Activated CD4-positive, alpha-beta T cell treated with anti-CD3 and anti-CD28 coated beads for 36 hours (primary cell): Measurements from ENCODE around the gene MCU. TPM values are rescaled to one million over a fixed set of nuclear protein-coding genes. Genes with fewer than 3 reads are reported as not detected.
"Not testable (repeated sequence)": the region's sequence is repeated elsewhere in the genome, so short reads cannot be mapped to it uniquely, and the experiment has no call there.

ENCODE experiments used
- ATAC-seq: fragments of 200-7000 bp; cut with Tn5 transposase; one replicate; pipeline ENCODE4 v1.10.0; 2021; ENCODE audit warnings: mild to moderate bottlenecking, moderate library complexity
- CTCF ChIA-PET: fragments of 350-600 bp; sonication (Branson Sonifier 250); formaldehyde crosslinking; loops from one replicate; lab custom pipeline; 2021; ENCODE audit warnings: antibody characterized with exemption; lab: Charles Lee
- POLR2A ChIA-PET: fragments of 350-600 bp; sonication (Branson Sonifier 250); formaldehyde crosslinking; loops from one replicate; lab custom pipeline; 2021; ENCODE audit warnings: antibody characterized with exemption, inconsistent platforms; lab: Charles Lee
- DNase-seq: peaks from one replicate; pipeline ENCODE4 v3.0.0-alpha.2; 2020
- H3K27ac Mint-ChIP-seq: one replicate; pipeline ENCODE4 v1.8.0; 2021; ENCODE audit warnings: mixed read lengths
- H3K27me3 Mint-ChIP-seq: one replicate; pipeline ENCODE4 v1.8.0; 2021; ENCODE audit warnings: mixed read lengths
- H3K36me3 Mint-ChIP-seq: one replicate; pipeline ENCODE4 v1.8.0; 2021; ENCODE audit warnings: low read depth, mixed read lengths
- H3K4me1 Mint-ChIP-seq: one replicate; pipeline ENCODE4 v1.8.0; 2021; ENCODE audit warnings: mixed read lengths
- H3K4me3 Mint-ChIP-seq: one replicate; pipeline ENCODE4 v1.8.0; 2021; ENCODE audit warnings: mild to moderate bottlenecking, moderate library complexity, mixed read lengths
- H3K9me3 Mint-ChIP-seq: one replicate; pipeline ENCODE4 v1.8.0; 2021; ENCODE audit warnings: low read depth, mixed read lengths
- intact Hi-C, 2 experiments: fragments of 100-400 bp; cut with DNase I in 1 of 2; cut with micrococcal nuclease in 1 of 2; formaldehyde crosslinking; loops; one replicate each; pipeline versions ENCODE4 v1.14.2 to v1.15.1; 2022 to 2024; cut with DNase I, micrococcal nuclease
- total RNA-seq, 2 experiments: library from RNA; stranded (reverse); gene quantifications; one replicate each; pipeline ENCODE4 v1.2.3, GENCODE V29; 2021

MCU gene, protein sequence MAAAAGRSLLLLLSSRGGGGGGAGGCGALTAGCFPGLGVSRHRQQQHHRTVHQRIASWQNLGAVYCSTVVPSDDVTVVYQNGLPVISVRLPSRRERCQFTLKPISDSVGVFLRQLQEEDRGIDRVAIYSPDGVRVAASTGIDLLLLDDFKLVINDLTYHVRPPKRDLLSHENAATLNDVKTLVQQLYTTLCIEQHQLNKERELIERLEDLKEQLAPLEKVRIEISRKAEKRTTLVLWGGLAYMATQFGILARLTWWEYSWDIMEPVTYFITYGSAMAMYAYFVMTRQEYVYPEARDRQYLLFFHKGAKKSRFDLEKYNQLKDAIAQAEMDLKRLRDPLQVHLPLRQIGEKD
- total RNA-seq: 10 to 100 TPM; 15.1 to 16.0 TPM

DNA sequence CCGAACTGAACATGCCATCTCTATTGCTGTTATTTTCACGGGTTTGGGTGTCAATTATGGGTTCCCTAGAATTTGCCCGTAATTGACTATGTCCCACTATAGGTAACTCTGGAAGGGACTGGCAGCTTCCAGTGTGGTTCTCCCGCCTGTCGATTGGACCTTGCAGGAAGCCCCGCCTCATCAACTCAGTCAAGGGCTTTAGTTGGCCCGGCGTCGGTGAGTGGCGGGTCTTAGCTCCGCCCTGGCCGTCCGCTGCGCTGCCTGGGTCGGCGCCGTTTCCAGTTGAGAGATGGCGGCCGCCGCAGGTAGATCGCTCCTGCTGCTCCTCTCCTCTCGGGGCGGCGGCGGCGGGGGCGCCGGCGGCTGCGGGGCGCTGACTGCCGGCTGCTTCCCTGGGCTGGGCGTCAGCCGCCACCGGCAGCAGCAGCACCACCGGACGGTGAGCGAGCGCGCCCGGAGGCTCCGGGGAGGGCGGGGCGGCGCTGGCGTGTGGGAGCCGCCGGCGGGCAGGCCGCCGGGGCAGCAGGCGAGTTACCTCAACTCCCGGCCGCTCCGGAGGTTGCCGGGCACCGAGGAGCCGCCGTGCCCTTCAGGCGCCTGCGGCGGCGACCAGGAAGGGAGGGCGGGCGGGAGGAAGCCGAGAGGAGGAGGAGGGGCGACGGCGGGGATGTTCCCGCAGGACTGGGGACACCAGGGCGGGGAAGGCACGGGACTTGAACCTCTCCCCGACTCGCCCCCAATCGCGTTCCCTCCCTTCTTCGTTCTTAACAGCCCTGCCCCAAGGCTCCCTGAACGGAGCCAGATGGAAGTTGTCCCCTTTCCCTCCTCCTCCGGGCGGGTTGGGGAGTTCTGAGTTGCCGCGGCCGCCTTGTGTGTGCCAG is at the start of gene MCU:
MCU (plus strand) TSS at position 281 of the 881 bp plus-strand sequence; CDS start at position 290, 9 bp downstream.
- Mint-ChIP-seq H3K4me1 (peaks cover 40% of the 10 kb centered on the region), H3K27ac (peak within 1 kb of the TSS; percentile 75), H3K9me3 (no peaks in the 10 kb centered on the region), H3K36me3 (no peaks in the 10 kb centered on the region), H3K27me3 (no peaks in the 10 kb centered on the region), H3K4me3 (peak within 1 kb of the TSS; percentile 77)
- intact Hi-C loops: loop anchor here (1.0 to 10.0 kb wide), 15 partner anchors 65 to 805 kb away; partner anchors contain the start of genes MICU1 (in 2 of the 2), ANAPC16 (in 1 of the 2), ASCC1 (in 1 of the 2) and DNAJB12 (in 1 of the 2)
- CTCF ChIA-PET: interaction anchor here (0.6 to 1.4 kb wide), 6 partner anchors 10 to 120 kb away, joined by 3 to 4 read pairs (median 3); partner anchors contain the start of gene MICU1
- peak; percentile 98 for ATAC-seq
- POLR2A ChIA-PET: interaction anchor here (0.5 to 1.0 kb wide), 10 partner anchors 8 to 404 kb away, joined by 3 to 6 read pairs (median 4); partner anchors contain the start of genes DNAJB12 and MICU1
- peak; percentile 96 for DNase-seq

DNA sequence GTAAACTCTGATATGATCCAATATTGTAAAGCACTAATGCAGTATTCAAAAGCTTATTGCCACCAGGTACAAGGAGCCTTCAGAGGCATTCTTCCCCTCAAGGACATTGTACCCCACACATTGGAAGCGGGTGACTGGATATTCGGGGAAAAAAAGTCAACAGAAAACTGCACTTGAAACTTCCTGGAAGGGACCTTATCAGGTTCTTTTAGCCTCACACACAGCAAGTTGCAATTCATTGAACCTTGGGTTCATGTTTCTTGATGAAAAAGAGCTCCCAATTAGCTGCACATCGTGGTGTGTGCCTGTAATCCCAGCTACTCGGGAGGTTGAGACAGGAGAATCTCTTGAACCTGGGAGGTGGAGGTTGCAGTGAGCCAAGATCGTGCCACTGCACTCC is 49.6 kb upstream of the MCU start:
- Mint-ChIP-seq H3K27me3 (no peaks in the 10 kb centered on the region), H3K4me3 (no peak overlapping the region), H3K9me3 (no peaks in the 10 kb centered on the region), H3K4me1 (peaks cover 3% of the 10 kb centered on the region), H3K27ac (no peak overlapping the region), H3K36me3 (no peaks in the 10 kb centered on the region)
- POLR2A ChIA-PET: no interaction called here
- no peak for ATAC-seq
- intact Hi-C loops: no loop called here
- CTCF ChIA-PET: interaction anchor here (0.5 to 0.7 kb wide), 2 partner anchors 19 to 23 kb away, joined by 3 to 4 read pairs; no protein-coding TSS in a partner anchor
- no peak for DNase-seq

DNA sequence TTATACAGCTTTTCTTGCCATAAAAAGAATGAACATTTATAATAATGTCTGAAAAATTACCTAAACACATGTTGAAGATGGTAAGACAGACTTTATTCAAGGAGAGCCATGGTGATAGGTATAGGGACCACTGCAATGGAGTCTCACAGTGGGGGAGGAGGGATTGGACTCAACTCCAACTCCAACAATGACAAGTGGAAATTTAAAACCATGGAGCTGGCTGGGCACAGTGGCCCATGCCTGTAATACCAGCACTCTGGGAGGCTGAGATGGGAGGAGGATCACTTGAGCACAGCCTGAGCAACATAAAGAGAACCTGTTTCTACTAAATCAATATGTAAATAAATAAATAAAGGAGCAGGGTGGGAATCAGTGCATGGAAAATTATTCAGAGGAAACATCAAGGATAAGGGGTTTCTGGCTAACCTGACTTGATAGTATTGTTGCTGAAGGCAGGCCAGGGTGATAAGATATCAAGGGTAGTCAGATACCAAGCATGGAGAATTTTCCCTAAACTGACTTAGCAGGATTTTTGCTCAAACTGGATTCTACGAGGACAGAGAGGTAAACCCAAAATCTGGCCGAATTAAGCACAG is 46.6 kb upstream of the MCU start:
- DNase-seq (no peak), ATAC-seq (no peak)
- H3K4me3 Mint-ChIP-seq: no peak overlapping the region
- no peaks in the 10 kb centered on the region for H3K4me1 Mint-ChIP-seq
- intact Hi-C loops: no loop called here
- H3K9me3 Mint-ChIP-seq: no peaks in the 10 kb centered on the region
- no peak overlapping the region for H3K27ac Mint-ChIP-seq
- ChIA-PET POLR2A (no interaction called here), CTCF (interaction anchor here (0.7 kb wide), 1 partner anchor 13 kb away, joined by 3 read pairs; no protein-coding TSS in a partner anchor)
- no peaks in the 10 kb centered on the region for H3K27me3 Mint-ChIP-seq
- no peaks in the 10 kb centered on the region for H3K36me3 Mint-ChIP-seq

DNA sequence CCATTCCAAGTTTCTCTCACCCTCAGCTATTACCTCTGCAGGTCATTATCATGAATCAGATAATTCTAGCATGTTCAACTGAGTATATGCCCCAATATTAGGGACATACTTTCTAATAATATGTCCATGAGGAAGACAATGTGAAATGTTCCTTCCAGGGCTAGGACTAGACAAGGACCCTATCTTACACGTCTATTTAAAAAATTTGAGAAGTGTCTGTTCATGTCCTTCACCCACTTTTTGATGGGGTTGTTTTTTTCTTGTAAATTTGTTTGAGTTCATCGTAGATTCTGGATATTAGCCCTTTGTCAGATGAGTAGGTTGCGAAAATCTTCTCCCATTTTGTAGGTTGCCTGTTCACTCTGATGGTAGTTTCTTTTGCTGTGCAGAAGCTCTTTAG is 45.0 kb upstream of the MCU start:
- H3K27ac Mint-ChIP-seq, ATAC-seq, intact Hi-C loops, POLR2A ChIA-PET, H3K4me3 Mint-ChIP-seq, H3K9me3 Mint-ChIP-seq, CTCF ChIA-PET, H3K27me3 Mint-ChIP-seq, H3K4me1 Mint-ChIP-seq, H3K36me3 Mint-ChIP-seq, DNase-seq: not testable (repeated sequence)

DNA sequence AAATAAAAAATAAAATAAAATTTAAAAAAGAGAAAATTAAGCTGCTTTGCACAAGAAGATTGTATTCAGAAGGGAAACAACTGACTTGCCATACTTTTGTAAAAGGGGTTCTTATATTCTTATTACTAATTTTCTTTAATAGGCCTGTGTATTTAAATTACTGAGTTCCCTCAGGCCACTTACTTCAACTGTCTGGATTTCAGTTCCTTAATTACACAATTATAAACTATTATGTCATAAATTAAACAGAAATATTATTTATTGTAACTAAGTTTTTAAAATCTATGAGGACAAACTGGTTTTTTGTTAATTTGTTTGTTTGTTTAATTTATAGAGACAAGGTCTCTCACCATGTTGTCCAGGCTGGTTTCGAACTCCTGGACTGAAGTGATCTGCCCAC is 43.6 kb upstream of the MCU start:
- ChIA-PET POLR2A (no interaction called here), CTCF (interaction anchor here (0.6 kb wide), 1 partner anchor 17 kb away, joined by 3 read pairs; no protein-coding TSS in a partner anchor)
- H3K4me3 Mint-ChIP-seq: no peak overlapping the region

DNA sequence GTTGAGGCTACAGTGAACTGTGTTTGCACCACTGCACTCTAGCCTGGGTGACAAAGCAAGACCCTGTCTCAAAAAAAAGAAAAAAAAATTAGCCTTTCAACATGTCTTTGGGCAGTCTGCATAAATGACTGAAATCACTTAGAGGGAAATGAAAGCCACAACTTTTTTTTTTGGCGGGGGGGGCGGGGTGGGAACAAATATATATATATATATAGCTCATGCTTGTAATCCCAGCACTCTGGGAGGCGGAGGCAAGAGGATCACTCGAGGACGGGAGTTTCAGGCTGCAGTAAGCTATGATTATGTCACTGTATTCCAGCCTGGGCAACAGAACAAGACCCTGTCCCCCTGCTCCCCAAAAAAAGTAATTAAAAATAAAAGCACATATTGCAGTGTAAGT is 42.7 kb upstream of the MCU start:
- H3K4me3 Mint-ChIP-seq: no peak overlapping the region
- intact Hi-C loops: no loop called here
- no peaks in the 10 kb centered on the region for H3K9me3 Mint-ChIP-seq
- H3K4me1 Mint-ChIP-seq: no peaks in the 10 kb centered on the region
- no peak for DNase-seq
- no peaks in the 10 kb centered on the region for H3K36me3 Mint-ChIP-seq
- H3K27ac Mint-ChIP-seq: no peak overlapping the region
- no peaks in the 10 kb centered on the region for H3K27me3 Mint-ChIP-seq
- ChIA-PET POLR2A (no interaction called here), CTCF (interaction anchor here (0.6 kb wide), 1 partner anchor 269 kb away, joined by 3 read pairs; no protein-coding TSS in a partner anchor)
- no peak for ATAC-seq

More for the DNA sequence above, 43.6 kb upstream of the MCU start:
- no peaks in the 10 kb centered on the region for H3K36me3 Mint-ChIP-seq
- ATAC-seq: no peak
- intact Hi-C loops: no loop called here
- no peaks in the 10 kb centered on the region for H3K9me3 Mint-ChIP-seq
- H3K27me3 Mint-ChIP-seq: no peaks in the 10 kb centered on the region
- no peaks in the 10 kb centered on the region for H3K4me1 Mint-ChIP-seq
- DNase-seq: no peak
- no peak overlapping the region for H3K27ac Mint-ChIP-seq

DNA sequence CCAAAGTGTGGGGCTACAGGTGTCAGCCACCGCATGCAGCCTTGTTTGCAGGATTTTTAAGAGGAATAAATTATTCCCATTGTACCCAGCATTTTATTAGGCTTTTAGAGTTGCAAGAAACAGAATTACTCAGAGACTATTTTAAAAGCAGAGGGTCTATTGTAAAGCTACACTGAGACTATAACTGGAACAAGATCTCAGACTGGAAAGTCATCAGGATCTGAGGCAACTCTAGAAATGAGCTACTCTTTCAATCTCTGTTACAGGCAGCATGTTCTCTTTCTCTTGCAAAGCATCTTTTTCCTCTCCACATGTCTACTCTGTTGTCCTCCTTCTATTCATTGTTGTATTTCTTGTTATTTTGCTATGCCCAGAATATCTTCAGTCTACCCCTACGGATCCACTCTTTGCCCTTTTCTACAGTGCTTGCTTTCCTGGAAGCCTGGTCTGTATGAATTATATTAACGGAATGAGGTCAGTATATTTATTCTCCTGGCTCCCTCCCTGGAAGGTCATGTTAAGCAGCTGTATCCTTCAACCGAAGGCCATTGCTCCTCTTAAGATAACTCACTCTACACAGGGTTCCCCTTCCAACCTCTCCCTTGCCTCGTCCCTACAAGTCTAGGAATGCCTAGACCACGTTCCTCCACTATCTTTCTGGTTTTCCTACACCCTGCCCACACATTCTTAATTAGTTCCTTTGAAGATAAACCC is 38.4 kb upstream of the MCU start:
- DNase-seq (no peak), ATAC-seq (no peak)
- Mint-ChIP-seq H3K27me3 (no peaks in the 10 kb centered on the region), H3K4me1 (no peaks in the 10 kb centered on the region), H3K36me3 (no peaks in the 10 kb centered on the region), H3K27ac (no peak overlapping the region), H3K4me3 (no peak overlapping the region), H3K9me3 (no peaks in the 10 kb centered on the region)
- ChIA-PET POLR2A (no interaction called here), CTCF (no interaction called here)
- intact Hi-C loops: no loop called here

DNA sequence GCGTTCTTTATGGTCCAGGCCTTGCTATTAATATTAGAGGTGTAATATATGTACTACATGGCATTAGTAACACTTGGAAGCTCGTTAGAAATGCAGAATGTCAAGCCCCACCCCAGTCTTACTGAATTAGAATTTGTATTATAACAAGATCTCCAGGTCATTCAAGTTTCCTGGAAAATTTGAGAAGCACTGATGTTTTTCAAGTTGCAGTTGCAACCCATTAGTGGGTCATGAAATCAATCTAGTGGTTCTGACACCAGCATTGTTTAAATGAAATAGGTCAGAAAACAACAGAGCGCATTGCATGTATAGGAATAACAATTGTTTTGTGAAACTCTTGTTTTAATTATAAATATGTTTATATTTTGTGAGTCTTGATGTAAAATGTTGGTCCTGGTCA is 37.2 kb upstream of the MCU start:
- intact Hi-C loops: no loop called here
- Mint-ChIP-seq H3K4me1 (no peaks in the 10 kb centered on the region), H3K4me3 (no peak overlapping the region), H3K27ac (no peak overlapping the region), H3K36me3 (no peaks in the 10 kb centered on the region), H3K27me3 (no peaks in the 10 kb centered on the region), H3K9me3 (no peaks in the 10 kb centered on the region)
- ChIA-PET POLR2A (no interaction called here), CTCF (no interaction called here)
- ATAC-seq (no peak), DNase-seq (no peak)

DNA sequence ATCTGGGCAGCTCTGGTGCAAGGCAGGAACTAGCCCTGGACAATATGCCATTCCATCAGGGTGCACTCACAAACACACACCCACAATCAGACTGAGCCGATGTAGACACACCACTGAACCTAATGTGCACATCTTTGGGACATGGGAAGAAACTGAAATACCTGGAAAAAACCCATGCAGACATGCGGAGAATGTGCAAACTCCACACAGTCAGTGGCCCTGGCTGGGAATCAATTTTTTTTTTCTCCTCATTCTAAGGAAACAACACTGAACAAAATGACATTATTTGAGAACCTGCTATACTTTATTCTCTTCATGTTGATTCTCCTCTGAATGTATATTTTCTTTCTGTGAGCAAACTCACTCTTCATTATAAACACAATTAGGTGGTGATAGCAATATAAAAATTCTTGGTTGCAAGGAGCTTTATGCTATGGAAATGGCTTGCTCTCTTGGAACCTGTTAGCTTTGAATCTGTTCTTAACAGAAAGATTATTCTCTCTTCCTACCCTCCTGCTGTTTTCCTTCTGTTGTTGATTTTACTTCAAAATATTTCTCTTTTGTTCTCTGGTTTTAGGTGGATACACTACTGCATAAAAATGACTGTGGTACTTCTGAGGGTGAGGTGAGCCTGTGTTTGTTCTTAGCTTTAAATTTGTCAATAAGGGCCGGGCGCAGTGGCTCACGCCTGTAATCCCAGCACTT is 33.1 kb upstream of the MCU start:
- Mint-ChIP-seq H3K4me3 (no peak overlapping the region), H3K4me1 (no peaks in the 10 kb centered on the region), H3K36me3 (no peaks in the 10 kb centered on the region), H3K27me3 (peaks cover 2% of the 10 kb centered on the region), H3K9me3 (no peaks in the 10 kb centered on the region), H3K27ac (no peak overlapping the region)
- ChIA-PET POLR2A (no interaction called here), CTCF (interaction anchor here (1.5 kb wide), 1 partner anchor 271 kb away, joined by 3 read pairs; no protein-coding TSS in a partner anchor)
- ATAC-seq (no peak), DNase-seq (no peak)
- intact Hi-C loops: no loop called here

DNA sequence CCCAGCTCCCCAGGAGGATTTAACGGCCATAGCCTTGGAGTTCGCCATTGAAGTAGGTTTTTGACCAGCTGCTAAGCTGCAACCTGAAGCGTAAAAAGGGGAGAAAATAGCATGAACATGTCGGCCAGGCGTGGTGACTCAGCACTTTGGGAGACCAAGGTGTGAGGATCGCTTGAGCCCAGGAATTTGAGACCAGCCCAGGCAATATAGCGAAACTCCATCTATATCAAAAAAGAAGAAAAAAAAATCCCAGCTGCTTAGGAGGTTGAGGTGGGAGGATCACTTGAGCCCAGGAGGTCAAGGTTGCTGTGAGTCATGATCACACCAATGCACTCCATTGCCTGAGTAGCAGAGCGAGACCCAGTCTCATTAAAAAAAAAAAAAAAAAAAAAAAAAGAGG is 32.2 kb upstream of the MCU start:
- intact Hi-C loops: no loop called here
- POLR2A ChIA-PET: no interaction called here
- no peak for DNase-seq
- Mint-ChIP-seq H3K27me3 (peaks cover 2% of the 10 kb centered on the region), H3K4me3 (no peak overlapping the region), H3K4me1 (no peaks in the 10 kb centered on the region), H3K27ac (no peak overlapping the region), H3K9me3 (no peaks in the 10 kb centered on the region), H3K36me3 (no peaks in the 10 kb centered on the region)
- ATAC-seq: no peak
- CTCF ChIA-PET: no interaction called here
